Astrocyte (in vitro differentiated cells and primary cell): Measurements from ENCODE around the gene FSTL4. TPM values are rescaled to one million over a fixed set of nuclear protein-coding genes. Genes with fewer than 3 reads are reported as not detected.

ENCODE experiments used
- DNase-seq: peaks from one replicate; pipeline ENCODE4 v3.0.0-alpha.2; 2010; ENCODE audit warnings: low read depth
- FAIRE-seq: peaks from 2 replicates; lab custom pipeline; 2011; peaks lifted over from hg19 to GRCh38; lab: Jason Lieb, UNC
- H2AFZ ChIP-seq: 2 replicates; pipeline ENCODE4 v1.6.0; 2012; ENCODE audit warnings: low read depth, low read length, inconsistent platforms
- H3K27ac ChIP-seq: 2 replicates; pipeline ENCODE4 v1.5.1; 2011; ENCODE audit warnings: low read depth, low read length, inconsistent platforms
- H3K27me3 ChIP-seq: 2 replicates; pipeline ENCODE4 v1.6.0; 2011; ENCODE audit warnings: low read length, inconsistent platforms; ENCODE audit not compliant: insufficient read depth
- H3K36me3 ChIP-seq: 2 replicates; pipeline ENCODE4 v1.5.1; 2011; ENCODE audit warnings: low read length, inconsistent platforms; ENCODE audit not compliant: insufficient read depth
- H3K4me1 ChIP-seq: 2 replicates; pipeline ENCODE4 v1.5.1; 2011; ENCODE audit warnings: low read length, inconsistent platforms; ENCODE audit not compliant: insufficient read depth
- H3K4me2 ChIP-seq: 2 replicates; pipeline ENCODE4 v1.6.0; 2012; ENCODE audit warnings: low read length, inconsistent platforms
- H3K4me3 ChIP-seq: 2 replicates; pipeline ENCODE4 v1.5.1; 2011; ENCODE audit warnings: low read depth, mild to moderate bottlenecking, low read length, inconsistent platforms; ENCODE audit not compliant: insufficient read depth
- H3K79me2 ChIP-seq: 2 replicates; pipeline ENCODE4 v1.6.0; 2012; ENCODE audit warnings: mild to moderate bottlenecking, low read length, inconsistent platforms; ENCODE audit not compliant: insufficient read depth
- H3K9ac ChIP-seq: 2 replicates; pipeline ENCODE4 v1.6.0; 2012; ENCODE audit warnings: mild to moderate bottlenecking, low read length, inconsistent platforms
- H3K9me3 ChIP-seq: 2 replicates; pipeline ENCODE4 v1.5.1; 2012; ENCODE audit warnings: low read depth, mild to moderate bottlenecking, low read length, inconsistent platforms; ENCODE audit not compliant: insufficient read depth
- H4K20me1 ChIP-seq: 2 replicates; pipeline ENCODE4 v1.6.0; 2012; ENCODE audit warnings: low read length, inconsistent platforms; ENCODE audit not compliant: insufficient read depth
- H3K27ac Mint-ChIP-seq: one replicate; pipeline ENCODE4 v1.8.0; 2021; ENCODE audit warnings: mild to moderate bottlenecking, mixed read lengths; ENCODE audit not compliant: unreplicated experiment
- H3K27me3 Mint-ChIP-seq: one replicate; pipeline ENCODE4 v1.8.0; 2021; ENCODE audit warnings: low read depth, mixed read lengths; ENCODE audit not compliant: unreplicated experiment
- H3K36me3 Mint-ChIP-seq: one replicate; pipeline ENCODE4 v1.8.0; 2021; ENCODE audit warnings: low read depth, mixed read lengths; ENCODE audit not compliant: unreplicated experiment
- H3K4me1 Mint-ChIP-seq: one replicate; pipeline ENCODE4 v1.8.0; 2021; ENCODE audit warnings: low read depth, mixed read lengths; ENCODE audit not compliant: unreplicated experiment
- H3K4me3 Mint-ChIP-seq: one replicate; pipeline ENCODE4 v1.8.0; 2021; ENCODE audit warnings: mild to moderate bottlenecking, moderate library complexity, mixed read lengths; ENCODE audit not compliant: unreplicated experiment
- H3K9me3 Mint-ChIP-seq: one replicate; pipeline ENCODE4 v1.8.0; 2021; ENCODE audit warnings: mild to moderate bottlenecking, mixed read lengths; ENCODE audit not compliant: unreplicated experiment
- EZH2 ChIP-seq: IDR thresholded peaks from 2 replicates; pipeline ENCODE4 v1.6.1; 2012; ENCODE audit warnings: mild to moderate bottlenecking, low read length, inconsistent platforms; ENCODE audit not compliant: insufficient read depth
- total RNA-seq: library from RNA; stranded (reverse); gene quantifications from 2 replicates; pipeline ENCODE4 v1.2.1, GENCODE V29; 2021
- TF ChIP-seq, protein P1 (sequence below): IDR thresholded peaks from 2 replicates; pipeline ENCODE4 v1.5.1; 2011; ENCODE audit warnings: low read depth, mild to moderate bottlenecking, inconsistent platforms, low read length, moderate library complexity; ENCODE audit not compliant: insufficient read depth

Gene FSTL4
- total RNA-seq, 1 donor from 2014 or later, result not detected

DNA sequence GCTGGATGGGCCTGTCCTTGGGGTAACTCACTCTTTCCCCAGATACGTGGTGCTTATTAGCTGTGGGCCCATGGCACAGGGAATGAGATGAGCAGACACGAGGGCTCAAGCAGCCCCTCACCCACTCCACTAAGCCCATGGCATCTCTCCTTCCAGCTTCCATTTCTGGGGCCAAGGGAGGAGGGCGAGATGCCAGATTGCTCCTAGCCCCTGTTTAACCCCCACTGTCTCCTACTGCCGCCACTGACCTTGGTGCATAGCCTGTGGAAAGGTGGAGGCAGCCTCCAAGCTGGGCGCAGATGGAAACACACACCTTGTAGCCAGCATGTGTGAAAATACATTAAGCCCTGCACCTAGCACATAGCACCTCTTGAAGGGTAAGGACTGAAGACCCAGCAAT is 167.6 kb downstream of the FSTL4 start:
- FAIRE-seq (no peak), DNase-seq (no peak)
- Histone ChIP-seq H3K4me2 (no peak overlapping the region), H3K27ac (no peak overlapping the region), H3K36me3 (no peaks in the 10 kb centered on the region), H3K4me1 (no peaks in the 10 kb centered on the region), H3K9me3 (no peaks in the 10 kb centered on the region), H3K27me3 (no peaks in the 10 kb centered on the region), H3K79me2 (no peaks in the 10 kb centered on the region), H2AFZ (no peak overlapping the region), H4K20me1 (no peaks in the 10 kb centered on the region), H3K9ac (no peak overlapping the region), H3K4me3 (no peak overlapping the region)
- no peak for TF ChIP-seq EZH2
- TF ChIP-seq, protein P1, sequence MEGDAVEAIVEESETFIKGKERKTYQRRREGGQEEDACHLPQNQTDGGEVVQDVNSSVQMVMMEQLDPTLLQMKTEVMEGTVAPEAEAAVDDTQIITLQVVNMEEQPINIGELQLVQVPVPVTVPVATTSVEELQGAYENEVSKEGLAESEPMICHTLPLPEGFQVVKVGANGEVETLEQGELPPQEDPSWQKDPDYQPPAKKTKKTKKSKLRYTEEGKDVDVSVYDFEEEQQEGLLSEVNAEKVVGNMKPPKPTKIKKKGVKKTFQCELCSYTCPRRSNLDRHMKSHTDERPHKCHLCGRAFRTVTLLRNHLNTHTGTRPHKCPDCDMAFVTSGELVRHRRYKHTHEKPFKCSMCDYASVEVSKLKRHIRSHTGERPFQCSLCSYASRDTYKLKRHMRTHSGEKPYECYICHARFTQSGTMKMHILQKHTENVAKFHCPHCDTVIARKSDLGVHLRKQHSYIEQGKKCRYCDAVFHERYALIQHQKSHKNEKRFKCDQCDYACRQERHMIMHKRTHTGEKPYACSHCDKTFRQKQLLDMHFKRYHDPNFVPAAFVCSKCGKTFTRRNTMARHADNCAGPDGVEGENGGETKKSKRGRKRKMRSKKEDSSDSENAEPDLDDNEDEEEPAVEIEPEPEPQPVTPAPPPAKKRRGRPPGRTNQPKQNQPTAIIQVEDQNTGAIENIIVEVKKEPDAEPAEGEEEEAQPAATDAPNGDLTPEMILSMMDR, result no peak
- Mint-ChIP-seq H3K27ac (no peak overlapping the region), H3K4me3 (no peak overlapping the region), H3K27me3 (peaks cover 33% of the 10 kb centered on the region), H3K4me1 (no peaks in the 10 kb centered on the region), H3K9me3 (no peaks in the 10 kb centered on the region), H3K36me3 (no peaks in the 10 kb centered on the region)

GRCh38 chr5:133441166-133441815 is 171.1 kb downstream of the FSTL4 start:
- Histone ChIP-seq H3K9me3 (no peaks in the 10 kb centered on the region), H3K4me3 (no peak overlapping the region), H3K9ac (no peak overlapping the region), H3K4me1 (no peaks in the 10 kb centered on the region), H2AFZ (no peak overlapping the region), H3K79me2 (no peaks in the 10 kb centered on the region), H3K4me2 (no peak overlapping the region), H3K27ac (no peak overlapping the region), H4K20me1 (no peaks in the 10 kb centered on the region), H3K36me3 (no peaks in the 10 kb centered on the region), H3K27me3 (peaks cover 3% of the 10 kb centered on the region)
- Mint-ChIP-seq H3K36me3 (no peaks in the 10 kb centered on the region), H3K4me1 (no peaks in the 10 kb centered on the region), H3K9me3 (no peaks in the 10 kb centered on the region), H3K27ac (no peak overlapping the region), H3K27me3 (peaks cover 36% of the 10 kb centered on the region), H3K4me3 (no peak overlapping the region)
- DNase-seq (no peak), FAIRE-seq (no peak)
- TF ChIP-seq EZH2, result no peak
- TF ChIP-seq, protein P1, result no peak

DNA sequence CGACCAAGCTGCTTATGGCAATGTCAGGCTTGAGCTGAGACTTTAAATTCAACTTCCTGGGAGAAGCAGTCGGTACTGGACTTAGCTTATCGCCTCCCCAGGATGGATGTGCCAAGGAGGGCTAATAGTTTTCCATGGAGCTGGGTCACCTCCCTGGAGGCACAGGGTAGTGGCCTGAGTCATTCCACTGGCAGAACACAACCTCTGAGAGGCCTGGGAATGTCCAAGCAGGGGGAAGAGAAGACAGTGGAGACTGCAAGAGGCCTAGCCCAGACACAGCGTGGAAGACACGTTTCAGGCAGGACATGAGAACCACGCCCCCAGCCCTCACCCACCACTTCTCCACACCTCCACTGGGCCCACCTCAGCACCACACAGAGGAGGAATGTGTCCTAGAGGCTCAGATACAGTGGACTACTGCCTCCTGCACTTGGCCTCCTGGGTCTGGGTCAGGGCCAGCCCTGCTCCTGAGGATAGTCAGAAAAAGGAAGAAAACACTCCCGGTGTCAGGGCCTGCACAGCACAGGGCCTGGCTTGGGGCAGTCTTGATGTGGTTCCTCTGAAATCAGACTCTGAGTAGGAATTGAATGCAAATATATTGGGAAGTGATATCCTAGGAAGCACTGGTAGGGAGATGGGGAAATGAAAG is 171.8 kb downstream of the FSTL4 start:
- Histone ChIP-seq H3K4me1 (no peaks in the 10 kb centered on the region), H3K27ac (no peak overlapping the region), H3K36me3 (no peaks in the 10 kb centered on the region), H4K20me1 (no peaks in the 10 kb centered on the region), H3K27me3 (peaks cover 3% of the 10 kb centered on the region), H3K79me2 (no peaks in the 10 kb centered on the region), H3K9me3 (no peaks in the 10 kb centered on the region), H3K4me3 (no peak overlapping the region), H3K9ac (no peak overlapping the region), H2AFZ (no peak overlapping the region), H3K4me2 (no peak overlapping the region)
- peaks cover 32% of the 10 kb centered on the region for H3K27me3 Mint-ChIP-seq
- H3K4me3 Mint-ChIP-seq, result no peak overlapping the region
- no peak for TF ChIP-seq EZH2
- TF ChIP-seq, protein P1, result no peak
- H3K9me3 Mint-ChIP-seq, result no peaks in the 10 kb centered on the region
- H3K27ac Mint-ChIP-seq, result no peak overlapping the region
- H3K36me3 Mint-ChIP-seq, result no peaks in the 10 kb centered on the region
- DNase-seq (no peak), FAIRE-seq (no peak)
- no peaks in the 10 kb centered on the region for H3K4me1 Mint-ChIP-seq
